SK-N-SH (cell line): Measurements from ENCODE around the gene NTN1. TPM values are rescaled to one million over a fixed set of nuclear protein-coding genes. Genes with fewer than 3 reads are reported as not detected.
"Not testable (repeated sequence)": the region's sequence is repeated elsewhere in the genome, so short reads cannot be mapped to it uniquely, and the experiment has no call there.

Experiments used
- CTCF ChIA-PET: fragments of 300-600, 350-600 bp; formaldehyde crosslinking; extraction: SDS; loops from one replicate; lab custom pipeline; 2021; lab: Yijun Ruan, JAX
- POLR2A ChIA-PET: fragments of 350-600 bp; sonication (Branson Sonifier 250); formaldehyde crosslinking; extraction: SDS; loops from one replicate; lab custom pipeline; 2020; ENCODE audit warnings: antibody characterized with exemption, inconsistent platforms; lab: Yijun Ruan, JAX
- DNase-seq: peaks from one replicate; pipeline ENCODE4 v3.0.0; 2012
- H2AFZ ChIP-seq: fragments of 200-600 bp; sonication (generic); 2 replicates; pipeline ENCODE4 v1.8.1; 2016; ENCODE audit warnings: antibody characterized with exemption, mild to moderate bottlenecking, low read depth
- H3F3A ChIP-seq: fragments of 200-600 bp; sonication (generic); replicated peaks from 2 replicates; pipeline ENCODE3; 2016; ENCODE audit warnings: antibody characterized with exemption, mild to moderate bottlenecking; ENCODE audit not compliant: insufficient read depth
- H3K27ac ChIP-seq, 2 experiments: fragments of 200-500 bp in 1 of 2; fragments of 200-600 bp in 1 of 2; sonication (Bioruptor generic) in 1 of 2; sonication (generic), shearing (Covaris generic) in 1 of 2; 2 replicates each; pipeline versions ENCODE4 v1.5.1 to v1.6.1; 2014 to 2016; ENCODE audit warnings: low read depth in 2 of 2, inconsistent platforms in 1 of 2, low read length in 1 of 2, mild to moderate bottlenecking in 1 of 2, mixed read lengths in 1 of 2
- H3K27me3 ChIP-seq: fragments of 200-600 bp; sonication (generic), shearing (Covaris generic); 2 replicates; pipeline ENCODE4 v1.6.1; 2016; ENCODE audit warnings: mixed run types; ENCODE audit not compliant: insufficient read depth
- H3K36me3 ChIP-seq, 2 experiments: fragments of 200-500 bp in 1 of 2; fragments of 200-600 bp in 1 of 2; sonication (Bioruptor generic) in 1 of 2; sonication (generic) in 1 of 2; replicated peaks in 1 of 2; 2 replicates each; pipeline versions ENCODE3 to v1.5.1; 2014 to 2016; ENCODE audit warnings: low read length in 1 of 2, mild to moderate bottlenecking in 1 of 2; ENCODE audit not compliant: insufficient read depth in 2 of 2, control insufficient read depth in 1 of 2
- H3K4me1 ChIP-seq, 2 experiments: fragments of 200-500 bp in 1 of 2; fragments of 200-600 bp in 1 of 2; sonication (Bioruptor generic) in 1 of 2; sonication (generic), shearing (Covaris generic) in 1 of 2; 2 replicates each; pipeline versions ENCODE4 v1.5.1 to v1.6.1; 2014 to 2016; ENCODE audit warnings: low read depth in 1 of 2, low read length in 1 of 2, mixed run types in 1 of 2; ENCODE audit not compliant: insufficient read depth in 2 of 2, control insufficient read depth in 1 of 2
- H3K4me2 ChIP-seq: fragments of 200-600 bp; sonication (generic), shearing (Covaris generic); 2 replicates; pipeline ENCODE4 v1.6.1; 2017; ENCODE audit warnings: mixed run types
- H3K4me3 ChIP-seq, 2 experiments: fragments of 200-500 bp in 1 of 2; fragments of 200-600 bp in 1 of 2; sonication (Bioruptor generic) in 1 of 2; sonication (generic), shearing (Covaris generic) in 1 of 2; 2 replicates each; pipeline versions ENCODE4 v1.5.1 to v1.8.1; 2014 to 2016; ENCODE audit warnings: low read depth in 2 of 2, inconsistent platforms in 1 of 2, low read length in 1 of 2, mild to moderate bottlenecking in 1 of 2, mixed read lengths in 1 of 2, moderate library complexity in 1 of 2
- H3K79me2 ChIP-seq: fragments of 200-600 bp; sonication (generic); 2 replicates; pipeline ENCODE4 v1.8.1; 2017; ENCODE audit warnings: mild to moderate bottlenecking; ENCODE audit not compliant: insufficient read depth
- H3K9ac ChIP-seq: fragments of 200-600 bp; sonication (generic); 2 replicates; pipeline ENCODE4 v1.6.1; 2017; ENCODE audit warnings: mixed run types
- H3K9me2 ChIP-seq: fragments of 200-600 bp; sonication (generic); 2 replicates; pipeline ENCODE4 v1.6.1; 2017; ENCODE audit warnings: mixed run types
- H3K9me3 ChIP-seq: fragments of 200-600 bp; sonication (generic); 2 replicates; pipeline ENCODE4 v1.6.1; 2017; ENCODE audit warnings: mixed run types, mild to moderate bottlenecking, moderate library complexity
- H4K20me1 ChIP-seq: fragments of 200-600 bp; sonication (generic); 2 replicates; pipeline ENCODE4 v1.6.1; 2017; ENCODE audit warnings: mild to moderate bottlenecking, mixed run types; ENCODE audit not compliant: insufficient read depth
- CHD2 ChIP-seq: fragments of 150-350 bp; IDR thresholded peaks from 2 replicates; pipeline ENCODE4 v1.6.1; 2018; ENCODE audit warnings: low read length; ENCODE audit not compliant: partially characterized antibody
- MEF2A ChIP-seq: IDR thresholded peaks from 2 replicates; pipeline ENCODE4 v1.4.0; 2012; ENCODE audit warnings: low read depth, borderline replicate concordance
- TCF12 ChIP-seq: IDR thresholded peaks from 2 replicates; pipeline ENCODE4 v1.4.0; 2012
- YY1 ChIP-seq: IDR thresholded peaks from 2 replicates; pipeline ENCODE4 v1.4.0; 2012; ENCODE audit warnings: low read depth, mild to moderate bottlenecking
- WGBS: methylation state at CpG from one replicate; pipeline ENCODE4 v1.1.6; 2017; ENCODE audit warnings: low lambda C conversion rate; 5-methylcytosine and 5-hydroxymethylcytosine counted together
- polyA plus RNA-seq, 3 experiments: library from polyadenylated mRNA; depleted of rRNA; stranded (reverse); fragments of >200 nt; gene quantifications; 2 replicates each; pipeline ENCODE4 v1.2.3, GENCODE V29; 2012
- TF ChIP-seq, protein P1 (sequence below): IDR thresholded peaks from 2 replicates; pipeline ENCODE4 v1.4.0; 2012; ENCODE audit warnings: low read depth
- TF ChIP-seq, protein P2 (sequence below): fragments of 150-350 bp; IDR thresholded peaks from 2 replicates; pipeline ENCODE4 v1.6.1; 2017; ENCODE audit warnings: antibody characterized with exemption, low read length, low read depth, borderline replicate concordance
- TF ChIP-seq, protein P3 (sequence below): fragments of 200-600 bp; sonication (generic); IDR thresholded peaks from 2 replicates; pipeline ENCODE4 v1.6.1; 2017; ENCODE audit warnings: antibody characterized with exemption, mild to moderate bottlenecking, moderate library complexity

The NTN1 gene
- polyA plus RNA-seq, 1 of the 3 experiments (the other 2 are of a cell fraction): 0.05 TPM

DNA sequence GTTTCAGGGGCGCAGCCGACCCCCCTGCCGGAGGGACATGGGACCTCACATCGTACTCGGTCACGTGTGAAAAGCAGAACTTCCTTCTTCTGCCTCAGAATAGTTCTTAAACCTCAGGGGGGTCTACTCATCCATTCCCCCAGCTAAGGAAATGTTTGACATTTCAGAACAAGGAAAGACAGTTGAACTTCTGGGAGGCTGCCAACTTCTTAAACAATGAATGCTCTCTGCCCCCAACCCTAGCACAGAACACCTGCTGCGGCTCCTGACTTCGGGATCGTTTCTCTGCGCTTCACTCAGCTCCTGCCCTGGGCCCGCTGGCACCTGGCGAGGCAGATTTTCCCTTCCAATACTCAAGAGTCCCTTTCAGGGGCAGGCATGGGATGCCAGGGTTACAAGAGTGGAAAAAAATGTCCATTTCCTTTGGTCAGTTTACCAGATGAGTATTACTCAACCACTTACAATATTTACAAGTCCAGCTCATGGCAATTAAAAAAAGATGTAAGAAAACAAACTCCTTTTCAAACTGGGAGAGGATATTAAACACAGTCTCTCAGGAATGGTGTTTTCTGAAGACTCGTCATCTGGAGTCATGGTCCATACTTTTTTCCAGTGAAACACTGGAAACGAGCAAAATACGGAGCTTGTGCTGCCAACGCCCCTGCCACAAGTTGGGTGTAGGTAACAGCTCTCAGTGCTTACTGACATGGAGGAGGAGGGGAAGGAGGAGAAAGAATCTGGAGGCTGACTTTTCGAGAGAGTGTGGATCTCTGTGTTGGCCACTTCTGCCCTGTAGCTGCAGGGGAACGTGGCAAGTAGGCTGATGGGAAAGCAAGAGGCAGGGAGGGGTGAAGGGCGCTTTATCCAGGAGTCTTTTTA lies 235.7 kb downstream of the NTN1 start:
- Histone ChIP-seq H3K4me2 (no peak overlapping the region), H3K4me3 (no peak overlapping the region), H3K27ac (no peak overlapping the region), H3K9me3 (no peaks in the 10 kb centered on the region), H2AFZ (no peak overlapping the region), H3K79me2 (no peaks in the 10 kb centered on the region), H3K36me3 (no peaks in the 10 kb centered on the region), H3F3A (no peaks in the 10 kb centered on the region), H3K9ac (no peak overlapping the region), H3K27me3 (no peaks in the 10 kb centered on the region), H3K4me1 (peaks cover 0 to 5% of the 10 kb centered on the region in 2 experiments; a peak in 1 of 4 replicates)
- WGBS: 90% methylated on average over 13 of the region's 19 CpGs
- POLR2A ChIA-PET: no interaction called here
- CTCF ChIA-PET: no interaction called here
- DNase-seq: no peak
- TF ChIP-seq YY1 (no peak), MEF2A (no peak), TCF12 (no peak), CHD2 (no peak)
- TF ChIP-seq, protein P1, sequence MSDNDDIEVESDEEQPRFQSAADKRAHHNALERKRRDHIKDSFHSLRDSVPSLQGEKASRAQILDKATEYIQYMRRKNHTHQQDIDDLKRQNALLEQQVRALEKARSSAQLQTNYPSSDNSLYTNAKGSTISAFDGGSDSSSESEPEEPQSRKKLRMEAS: no peak
- TF ChIP-seq, protein P2, sequence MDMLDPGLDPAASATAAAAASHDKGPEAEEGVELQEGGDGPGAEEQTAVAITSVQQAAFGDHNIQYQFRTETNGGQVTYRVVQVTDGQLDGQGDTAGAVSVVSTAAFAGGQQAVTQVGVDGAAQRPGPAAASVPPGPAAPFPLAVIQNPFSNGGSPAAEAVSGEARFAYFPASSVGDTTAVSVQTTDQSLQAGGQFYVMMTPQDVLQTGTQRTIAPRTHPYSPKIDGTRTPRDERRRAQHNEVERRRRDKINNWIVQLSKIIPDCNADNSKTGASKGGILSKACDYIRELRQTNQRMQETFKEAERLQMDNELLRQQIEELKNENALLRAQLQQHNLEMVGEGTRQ: no peak
- TF ChIP-seq, protein P3, sequence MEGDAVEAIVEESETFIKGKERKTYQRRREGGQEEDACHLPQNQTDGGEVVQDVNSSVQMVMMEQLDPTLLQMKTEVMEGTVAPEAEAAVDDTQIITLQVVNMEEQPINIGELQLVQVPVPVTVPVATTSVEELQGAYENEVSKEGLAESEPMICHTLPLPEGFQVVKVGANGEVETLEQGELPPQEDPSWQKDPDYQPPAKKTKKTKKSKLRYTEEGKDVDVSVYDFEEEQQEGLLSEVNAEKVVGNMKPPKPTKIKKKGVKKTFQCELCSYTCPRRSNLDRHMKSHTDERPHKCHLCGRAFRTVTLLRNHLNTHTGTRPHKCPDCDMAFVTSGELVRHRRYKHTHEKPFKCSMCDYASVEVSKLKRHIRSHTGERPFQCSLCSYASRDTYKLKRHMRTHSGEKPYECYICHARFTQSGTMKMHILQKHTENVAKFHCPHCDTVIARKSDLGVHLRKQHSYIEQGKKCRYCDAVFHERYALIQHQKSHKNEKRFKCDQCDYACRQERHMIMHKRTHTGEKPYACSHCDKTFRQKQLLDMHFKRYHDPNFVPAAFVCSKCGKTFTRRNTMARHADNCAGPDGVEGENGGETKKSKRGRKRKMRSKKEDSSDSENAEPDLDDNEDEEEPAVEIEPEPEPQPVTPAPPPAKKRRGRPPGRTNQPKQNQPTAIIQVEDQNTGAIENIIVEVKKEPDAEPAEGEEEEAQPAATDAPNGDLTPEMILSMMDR: no peak
- TF ChIP-seq, all 33 proteins: peak for 0
- Histone ChIP-seq H3K9me2 (no peaks in the 10 kb centered on the region), H4K20me1 (no peaks in the 10 kb centered on the region)

DNA sequence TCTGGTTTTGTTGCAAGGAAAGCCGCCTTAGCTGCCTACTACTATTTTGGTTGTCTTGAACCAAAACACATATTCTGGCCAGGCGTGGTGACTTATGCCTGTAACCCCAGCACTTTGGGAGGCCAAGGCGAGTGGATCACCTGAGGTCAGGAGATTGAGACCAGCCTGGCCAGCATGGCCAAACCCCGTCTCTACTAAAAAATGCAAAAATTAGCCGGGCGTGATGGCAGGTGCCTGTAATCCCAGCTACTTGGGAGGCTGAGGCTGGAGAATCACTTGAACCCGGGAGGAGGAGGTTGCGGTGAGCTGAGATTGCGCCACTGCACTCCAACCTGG lies 236.3 kb downstream of the NTN1 start:
- CTCF ChIA-PET, H3K27ac ChIP-seq, H3K9me3 ChIP-seq, H3K9ac ChIP-seq, H4K20me1 ChIP-seq, DNase-seq, H2AFZ ChIP-seq, H3K4me2 ChIP-seq, H3F3A ChIP-seq, H3K79me2 ChIP-seq, H3K4me3 ChIP-seq, POLR2A ChIA-PET, H3K9me2 ChIP-seq, H3K27me3 ChIP-seq, H3K4me1 ChIP-seq, H3K36me3 ChIP-seq: not testable (repeated sequence)
- 94% methylated on average over 9 of the region's 9 CpGs for WGBS
